ENCODE results near the gene AACS. TPM values are rescaled to one million over a fixed set of nuclear protein-coding genes. Genes with fewer than 3 reads are reported as not detected.

Gene AACS
- polyA plus RNA-seq, 3 donors, result 4.7 to 7.9 (median 5.1) TPM

DNA sequence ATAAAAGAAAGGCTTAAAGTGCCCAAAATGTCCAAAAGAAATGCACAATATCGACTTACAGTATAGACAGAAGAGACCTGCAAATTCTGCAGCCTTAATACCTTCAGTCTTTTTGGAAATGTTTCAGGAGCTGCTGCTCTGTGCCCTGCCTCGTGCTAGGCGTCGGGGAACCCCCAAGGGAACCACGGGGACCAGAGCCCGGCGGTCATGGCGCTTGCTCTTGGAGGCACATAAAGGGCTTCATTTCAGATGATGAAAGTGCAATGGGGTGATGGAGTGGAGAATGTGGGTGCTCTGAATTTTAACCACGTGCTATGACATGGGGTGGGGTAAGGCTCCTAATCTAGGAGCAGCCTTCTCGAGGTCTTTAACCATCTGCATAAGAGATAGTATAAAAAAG lies 14.8 kb upstream of the AACS start:
- Mint-ChIP-seq H3K36me3 (peaks cover 0 to 2% of the 10 kb centered on the region in 2 donors), H3K4me1 (peaks cover 5% of the 10 kb centered on the region), H3K9me3 (peaks cover 0 to 3% (median 0%) of the 10 kb centered on the region in 7 donors), H3K27ac (peak overlapping the region in 1 of 7 donors; percentile 64), H3K27me3 (ENCODE audit: low read depth in 3 of 3) (peaks cover 3% of the 10 kb centered on the region in 3 donors), H3K4me3 (peak overlapping the region; percentile 35 to 37)
- H3K27ac ChIP-seq (ENCODE audit: low read depth in 1 of 2, low read length in 2 of 2), result no peak overlapping the region
- H3K36me3 ChIP-seq (replicated peaks in 1 of 2; ENCODE audit: control insufficient read depth in 1 of 2, insufficient read depth in 2 of 2, low read length in 2 of 2), result no peaks in the 10 kb centered on the region
- no peak overlapping the region for H3K4me3 ChIP-seq (replicated peaks in 1 of 3; ENCODE audit: low read depth in 2 of 3, low read length in 3 of 3)
- no peak for DNase-seq
- intact Hi-C loops (cut with micrococcal nuclease), result loop anchor here (1.0 to 2.0 kb wide), 2 partner anchors 14 to 15 kb away; partner anchors contain the start of gene AACS (in 2 of the 2)
- H3K9me3 ChIP-seq (replicated peaks in 1 of 2; ENCODE audit: control insufficient read depth in 1 of 2, insufficient read depth in 1 of 2, low read length in 2 of 2), result no peaks in the 10 kb centered on the region
- H3K79me2 ChIP-seq (ENCODE audit: insufficient read depth, low read length), result no peaks in the 10 kb centered on the region
- peak overlapping the region; percentile 1 for H2AFZ ChIP-seq (ENCODE audit: insufficient read depth, low read depth, low read length, poor library complexity, severe bottlenecking)
- H3K9ac ChIP-seq (ENCODE audit: insufficient read depth, low read length, poor library complexity, severe bottlenecking), result no peak overlapping the region
- no peaks in the 10 kb centered on the region for H4K20me1 ChIP-seq (ENCODE audit: insufficient read depth, low read length)
- 93% methylated on average over 8 of the region's 10 CpGs for WGBS (ENCODE audit: insufficient coverage)
- H3K4me1 ChIP-seq (ENCODE audit: control insufficient read depth in 1 of 2, insufficient read depth in 2 of 2, low read length in 2 of 2), result peaks cover 10 to 12% of the 10 kb centered on the region in 2 donors
- no peaks in the 10 kb centered on the region for H3K27me3 ChIP-seq (ENCODE audit: control insufficient read depth in 2 of 2, insufficient read depth in 2 of 2, low read length in 2 of 2)
- no peak overlapping the region for H3K4me2 ChIP-seq (replicated peaks; ENCODE audit: extremely low read depth, low read length, poor library complexity, severe bottlenecking)
- TF ChIP-seq, protein P1, sequence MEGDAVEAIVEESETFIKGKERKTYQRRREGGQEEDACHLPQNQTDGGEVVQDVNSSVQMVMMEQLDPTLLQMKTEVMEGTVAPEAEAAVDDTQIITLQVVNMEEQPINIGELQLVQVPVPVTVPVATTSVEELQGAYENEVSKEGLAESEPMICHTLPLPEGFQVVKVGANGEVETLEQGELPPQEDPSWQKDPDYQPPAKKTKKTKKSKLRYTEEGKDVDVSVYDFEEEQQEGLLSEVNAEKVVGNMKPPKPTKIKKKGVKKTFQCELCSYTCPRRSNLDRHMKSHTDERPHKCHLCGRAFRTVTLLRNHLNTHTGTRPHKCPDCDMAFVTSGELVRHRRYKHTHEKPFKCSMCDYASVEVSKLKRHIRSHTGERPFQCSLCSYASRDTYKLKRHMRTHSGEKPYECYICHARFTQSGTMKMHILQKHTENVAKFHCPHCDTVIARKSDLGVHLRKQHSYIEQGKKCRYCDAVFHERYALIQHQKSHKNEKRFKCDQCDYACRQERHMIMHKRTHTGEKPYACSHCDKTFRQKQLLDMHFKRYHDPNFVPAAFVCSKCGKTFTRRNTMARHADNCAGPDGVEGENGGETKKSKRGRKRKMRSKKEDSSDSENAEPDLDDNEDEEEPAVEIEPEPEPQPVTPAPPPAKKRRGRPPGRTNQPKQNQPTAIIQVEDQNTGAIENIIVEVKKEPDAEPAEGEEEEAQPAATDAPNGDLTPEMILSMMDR (IDR thresholded peaks at IDR 0.05), result no peak

DNA sequence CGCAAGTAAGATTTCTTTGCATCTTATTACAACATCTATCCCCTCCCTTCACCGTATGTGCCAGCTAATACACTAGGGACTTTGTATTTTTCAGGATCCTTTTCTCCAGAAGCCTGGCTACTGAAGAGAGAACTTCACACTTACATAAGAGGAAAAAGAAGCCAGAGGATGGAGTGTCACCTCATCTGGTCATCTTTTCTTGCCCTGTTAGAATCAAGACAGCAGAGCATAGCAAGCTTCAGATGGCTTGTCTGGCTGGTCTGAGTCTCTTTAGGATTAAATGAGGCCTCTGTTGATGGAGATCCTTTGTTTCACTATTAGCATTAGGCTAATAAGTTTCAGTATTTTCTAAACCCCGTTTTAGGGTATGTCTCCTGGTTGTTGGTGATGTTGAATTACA lies 14.4 kb upstream of the AACS start:
- Histone ChIP-seq H3K4me2 (replicated peaks; ENCODE audit: extremely low read depth, low read length, poor library complexity, severe bottlenecking) (no peak overlapping the region), H3K36me3 (replicated peaks in 1 of 2; ENCODE audit: control insufficient read depth in 1 of 2, insufficient read depth in 2 of 2, low read length in 2 of 2) (no peaks in the 10 kb centered on the region), H3K4me1 (ENCODE audit: control insufficient read depth in 1 of 2, insufficient read depth in 2 of 2, low read length in 2 of 2) (peaks cover 10 to 12% of the 10 kb centered on the region in 2 donors), H3K9me3 (replicated peaks in 1 of 2; ENCODE audit: control insufficient read depth in 1 of 2, insufficient read depth in 1 of 2, low read length in 2 of 2) (no peaks in the 10 kb centered on the region), H3K4me3 (replicated peaks in 1 of 3; ENCODE audit: low read depth in 2 of 3, low read length in 3 of 3) (no peak overlapping the region), H2AFZ (ENCODE audit: insufficient read depth, low read depth, low read length, poor library complexity, severe bottlenecking) (peak overlapping the region; percentile 1), H3K79me2 (ENCODE audit: insufficient read depth, low read length) (no peaks in the 10 kb centered on the region), H4K20me1 (ENCODE audit: insufficient read depth, low read length) (no peaks in the 10 kb centered on the region), H3K27ac (ENCODE audit: low read depth in 1 of 2, low read length in 2 of 2) (no peak overlapping the region), H3K27me3 (ENCODE audit: control insufficient read depth in 2 of 2, insufficient read depth in 2 of 2, low read length in 2 of 2) (no peaks in the 10 kb centered on the region), H3K9ac (ENCODE audit: insufficient read depth, low read length, poor library complexity, severe bottlenecking) (no peak overlapping the region)
- 100% methylated on average over 1 of the region's 3 CpGs for whole genome bisulfite sequencing (ENCODE audit: insufficient coverage)
- TF ChIP-seq, protein P1 (IDR thresholded peaks at IDR 0.05), result no peak
- intact Hi-C loops (cut with micrococcal nuclease), result loop anchor here (1.0 to 2.0 kb wide), 2 partner anchors 14 kb away; partner anchors contain the start of gene AACS (in 2 of the 2)
- H3K27me3 Mint-ChIP-seq (ENCODE audit: low read depth in 3 of 3), result peaks cover 3 to 7% (median 3%) of the 10 kb centered on the region in 3 donors
- peaks cover 0 to 3% (median 0%) of the 10 kb centered on the region in 7 donors for H3K9me3 Mint-ChIP-seq
- H3K4me1 Mint-ChIP-seq, result peaks cover 5% of the 10 kb centered on the region
- H3K36me3 Mint-ChIP-seq, result peaks cover 0 to 2% of the 10 kb centered on the region in 2 donors
- H3K27ac Mint-ChIP-seq, result no peak overlapping the region
- H3K4me3 Mint-ChIP-seq, result no peak overlapping the region
- DNase-seq, result no peak
